Osteoblast (primary cell): Measurements from ENCODE around the gene PGC. TPM values are rescaled to one million over a fixed set of nuclear protein-coding genes. Genes with fewer than 3 reads are reported as not detected.

Experiments used
- DNase-seq: peaks from one replicate; pipeline ENCODE4 v3.0.0; 2011; ENCODE audit warnings: low spot score, mixed read lengths; ENCODE audit not compliant: insufficient read length; ENCODE audit errors: missing footprints
- H2AFZ ChIP-seq: 2 replicates; pipeline ENCODE4 v1.6.0; 2011; ENCODE audit warnings: mild to moderate bottlenecking, low read length
- H3K27ac ChIP-seq: 2 replicates; pipeline ENCODE4 v1.5.1; 2011; ENCODE audit warnings: mild to moderate bottlenecking, low read depth, low read length, moderate library complexity
- H3K27me3 ChIP-seq: 2 replicates; pipeline ENCODE4 v1.6.0; 2012; ENCODE audit warnings: mild to moderate bottlenecking, control low read depth, inconsistent platforms, low read length, moderate library complexity; ENCODE audit not compliant: insufficient read depth
- H3K36me3 ChIP-seq: 2 replicates; pipeline ENCODE4 v1.5.1; 2011; ENCODE audit warnings: mild to moderate bottlenecking, low read length, control low read depth, moderate library complexity; ENCODE audit not compliant: insufficient read depth
- H3K4me1 ChIP-seq: 2 replicates; pipeline ENCODE4 v1.5.1; 2011; ENCODE audit warnings: mild to moderate bottlenecking, low read length, control low read depth, moderate library complexity; ENCODE audit not compliant: insufficient read depth
- H3K4me2 ChIP-seq: 2 replicates; pipeline ENCODE4 v1.6.0; 2011; ENCODE audit warnings: mild to moderate bottlenecking, low read length; ENCODE audit not compliant: insufficient read depth
- H3K4me3 ChIP-seq: fragments of 200-600 bp; sonication (generic); 3 replicates; pipeline ENCODE4 v1.5.1; 2012; ENCODE audit warnings: mild to moderate bottlenecking, low read length, inconsistent platforms; ENCODE audit not compliant: insufficient read depth
- H3K79me2 ChIP-seq: 2 replicates; pipeline ENCODE4 v1.6.0; 2012; ENCODE audit warnings: mild to moderate bottlenecking, low read length, control low read depth, inconsistent platforms; ENCODE audit not compliant: insufficient read depth
- H3K9me3 ChIP-seq: 2 replicates; pipeline ENCODE4 v1.5.1; 2011; ENCODE audit warnings: low read depth, low read length, control low read depth
- H4K20me1 ChIP-seq: 2 replicates; pipeline ENCODE4 v1.6.0; 2012; ENCODE audit warnings: mild to moderate bottlenecking, low read length, control low read depth; ENCODE audit not compliant: insufficient read depth
- CTCF ChIP-seq: IDR thresholded peaks from 2 replicates; pipeline ENCODE4 v1.5.1; 2011; ENCODE audit warnings: mild to moderate bottlenecking, low read depth, low read length, moderate library complexity; ENCODE audit errors: extremely low read depth
- total RNA-seq: library from RNA; depleted of rRNA; stranded (reverse); fragments of >200 nt; gene quantifications from 2 replicates; pipeline ENCODE4 v1.2.3, GENCODE V29; 2012

The PGC gene
- total RNA-seq, 1 donor: not detected

DNA sequence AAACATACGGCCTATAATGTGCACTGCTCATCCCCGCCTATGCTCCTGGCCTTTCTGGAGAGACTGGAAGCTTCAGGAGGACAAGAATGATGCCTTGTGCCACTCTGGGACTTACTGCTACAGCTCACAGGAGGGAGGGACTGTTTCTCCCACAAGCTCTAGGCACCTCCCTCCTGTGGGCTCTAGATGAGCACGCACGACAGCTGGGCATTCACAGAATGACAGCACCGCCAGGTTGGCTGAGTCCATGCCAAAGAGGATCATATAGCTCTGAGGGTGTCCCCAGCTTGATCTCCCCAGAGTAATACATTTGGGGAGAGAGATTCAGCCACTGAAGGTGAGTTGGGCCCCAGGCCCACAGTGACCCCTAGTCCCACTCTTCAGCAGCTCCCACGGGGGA lies 10.1 kb upstream of the PGC start:
- H4K20me1 ChIP-seq: no peaks in the 10 kb centered on the region
- no peaks in the 10 kb centered on the region for H3K9me3 ChIP-seq
- TF ChIP-seq CTCF: no peak
- H3K27me3 ChIP-seq: peaks cover 18% of the 10 kb centered on the region
- H3K4me3 ChIP-seq: no peak overlapping the region
- no peaks in the 10 kb centered on the region for H3K79me2 ChIP-seq
- no peak for DNase-seq
- H3K36me3 ChIP-seq: no peaks in the 10 kb centered on the region
- H2AFZ ChIP-seq: no peak overlapping the region
- H3K4me2 ChIP-seq: no peak overlapping the region
- H3K27ac ChIP-seq: no peak overlapping the region
- H3K4me1 ChIP-seq: no peaks in the 10 kb centered on the region

GRCh38 chr6:41756354-41756753 lies 9.2 kb upstream of the PGC start:
- Histone ChIP-seq H3K4me3 (no peak overlapping the region), H3K79me2 (no peaks in the 10 kb centered on the region), H3K9me3 (no peaks in the 10 kb centered on the region), H3K27me3 (peaks cover 18% of the 10 kb centered on the region), H3K4me2 (no peak overlapping the region), H3K4me1 (no peaks in the 10 kb centered on the region), H2AFZ (no peak overlapping the region), H3K36me3 (no peaks in the 10 kb centered on the region), H3K27ac (no peak overlapping the region), H4K20me1 (no peaks in the 10 kb centered on the region)
- no peak for TF ChIP-seq CTCF
- DNase-seq: no peak

GRCh38 chr6:41755895-41756294 lies 8.7 kb upstream of the PGC start:
- TF ChIP-seq CTCF: no peak
- peak; percentile 72 for DNase-seq
- no peak overlapping the region for H3K4me2 ChIP-seq
- no peaks in the 10 kb centered on the region for H3K9me3 ChIP-seq
- H3K4me3 ChIP-seq: no peak overlapping the region
- no peaks in the 10 kb centered on the region for H3K36me3 ChIP-seq
- H2AFZ ChIP-seq: no peak overlapping the region
- H3K27me3 ChIP-seq: peaks cover 18% of the 10 kb centered on the region
- H3K27ac ChIP-seq: no peak overlapping the region
- H3K4me1 ChIP-seq: no peaks in the 10 kb centered on the region
- H3K79me2 ChIP-seq: no peaks in the 10 kb centered on the region
- H4K20me1 ChIP-seq: no peaks in the 10 kb centered on the region

DNA sequence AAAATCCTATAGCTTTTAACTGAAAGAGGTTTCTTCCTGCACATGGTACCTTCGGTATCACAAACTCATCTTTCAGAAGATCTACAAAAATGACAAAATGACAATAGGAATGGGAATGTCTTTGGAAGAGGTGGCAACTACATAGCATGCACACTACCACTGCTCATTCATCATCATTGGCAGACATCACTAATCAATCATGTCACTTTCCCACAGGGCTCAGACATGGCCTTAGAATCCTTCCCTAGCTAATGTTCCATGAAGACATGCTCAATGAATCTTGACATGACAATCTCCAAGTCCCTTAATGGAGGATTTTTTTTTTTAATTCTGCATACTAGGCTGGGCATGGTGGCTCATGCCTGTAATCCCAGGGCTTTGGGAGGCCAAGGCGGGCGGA lies 3.2 kb upstream of the PGC start:
- H3K9me3 ChIP-seq: no peaks in the 10 kb centered on the region
- H3K27me3 ChIP-seq: peaks cover 14% of the 10 kb centered on the region
- no peak for DNase-seq
- H3K79me2 ChIP-seq: no peaks in the 10 kb centered on the region
- no peak overlapping the region for H3K4me2 ChIP-seq
- no peak overlapping the region for H2AFZ ChIP-seq
- no peak overlapping the region for H3K27ac ChIP-seq
- no peak overlapping the region for H3K4me3 ChIP-seq
- TF ChIP-seq CTCF: no peak
- H4K20me1 ChIP-seq: no peaks in the 10 kb centered on the region
- H3K36me3 ChIP-seq: no peaks in the 10 kb centered on the region
- no peaks in the 10 kb centered on the region for H3K4me1 ChIP-seq
